Osteoblast (primary cell): ENCODE measurements around the gene RANBP3L. TPM values are rescaled to one million over a fixed set of nuclear protein-coding genes. Genes with fewer than 3 reads are reported as not detected.
"Not testable (repeated sequence)": the region's sequence is repeated elsewhere in the genome, so short reads cannot be mapped to it uniquely, and the experiment has no call there.

Source experiments
- DNase-seq: peaks from one replicate; pipeline ENCODE4 v3.0.0; 2011; ENCODE audit warnings: low spot score, mixed read lengths; ENCODE audit not compliant: insufficient read length; ENCODE audit errors: missing footprints
- H2AFZ ChIP-seq: 2 replicates; pipeline ENCODE4 v1.6.0; 2011; ENCODE audit warnings: mild to moderate bottlenecking, low read length
- H3K27ac ChIP-seq: 2 replicates; pipeline ENCODE4 v1.5.1; 2011; ENCODE audit warnings: mild to moderate bottlenecking, low read depth, low read length, moderate library complexity
- H3K27me3 ChIP-seq: 2 replicates; pipeline ENCODE4 v1.6.0; 2012; ENCODE audit warnings: mild to moderate bottlenecking, control low read depth, inconsistent platforms, low read length, moderate library complexity; ENCODE audit not compliant: insufficient read depth
- H3K36me3 ChIP-seq: 2 replicates; pipeline ENCODE4 v1.5.1; 2011; ENCODE audit warnings: mild to moderate bottlenecking, low read length, control low read depth, moderate library complexity; ENCODE audit not compliant: insufficient read depth
- H3K4me1 ChIP-seq: 2 replicates; pipeline ENCODE4 v1.5.1; 2011; ENCODE audit warnings: mild to moderate bottlenecking, low read length, control low read depth, moderate library complexity; ENCODE audit not compliant: insufficient read depth
- H3K4me2 ChIP-seq: 2 replicates; pipeline ENCODE4 v1.6.0; 2011; ENCODE audit warnings: mild to moderate bottlenecking, low read length; ENCODE audit not compliant: insufficient read depth
- H3K4me3 ChIP-seq: fragments of 200-600 bp; sonication (generic); 3 replicates; pipeline ENCODE4 v1.5.1; 2012; ENCODE audit warnings: mild to moderate bottlenecking, low read length, inconsistent platforms; ENCODE audit not compliant: insufficient read depth
- H3K79me2 ChIP-seq: 2 replicates; pipeline ENCODE4 v1.6.0; 2012; ENCODE audit warnings: mild to moderate bottlenecking, low read length, control low read depth, inconsistent platforms; ENCODE audit not compliant: insufficient read depth
- H3K9me3 ChIP-seq: 2 replicates; pipeline ENCODE4 v1.5.1; 2011; ENCODE audit warnings: low read depth, low read length, control low read depth
- H4K20me1 ChIP-seq: 2 replicates; pipeline ENCODE4 v1.6.0; 2012; ENCODE audit warnings: mild to moderate bottlenecking, low read length, control low read depth; ENCODE audit not compliant: insufficient read depth
- CTCF ChIP-seq: IDR thresholded peaks from 2 replicates; pipeline ENCODE4 v1.5.1; 2011; ENCODE audit warnings: mild to moderate bottlenecking, low read depth, low read length, moderate library complexity; ENCODE audit errors: extremely low read depth
- total RNA-seq: library from RNA; depleted of rRNA; stranded (reverse); fragments of >200 nt; gene quantifications from 2 replicates; pipeline ENCODE4 v1.2.3, GENCODE V29; 2012

RANBP3L gene
- total RNA-seq, 1 donor = 1.8 TPM

GRCh38 chr5:36337597-36337996 lies 35.9 kb upstream of the RANBP3L start:
- TF ChIP-seq CTCF = no peak
- H3K36me3 ChIP-seq = no peaks in the 10 kb centered on the region
- no peaks in the 10 kb centered on the region for H3K9me3 ChIP-seq
- no peak overlapping the region for H2AFZ ChIP-seq
- no peak overlapping the region for H3K27ac ChIP-seq
- H3K4me3 ChIP-seq = no peak overlapping the region
- peaks cover 4% of the 10 kb centered on the region for H3K27me3 ChIP-seq
- no peaks in the 10 kb centered on the region for H4K20me1 ChIP-seq
- no peak for DNase-seq
- H3K4me2 ChIP-seq = no peak overlapping the region
- H3K4me1 ChIP-seq = no peaks in the 10 kb centered on the region
- H3K79me2 ChIP-seq = no peaks in the 10 kb centered on the region

- H3K4me1 ChIP-seq = no peaks in the 10 kb centered on the region
- H3K9me3 ChIP-seq = no peaks in the 10 kb centered on the region
- H3K27ac ChIP-seq = no peak overlapping the region
- peak; percentile 59 for DNase-seq
- no peak for TF ChIP-seq CTCF
- H2AFZ ChIP-seq = no peak overlapping the region
- H3K36me3 ChIP-seq = no peaks in the 10 kb centered on the region
- H3K79me2 ChIP-seq = no peaks in the 10 kb centered on the region
- H4K20me1 ChIP-seq = no peaks in the 10 kb centered on the region
- H3K4me2 ChIP-seq = no peak overlapping the region
- no peaks in the 10 kb centered on the region for H3K27me3 ChIP-seq
- no peak overlapping the region for H3K4me3 ChIP-seq
Observed at GRCh38 chr5:36334315-36334714, 32.6 kb upstream of the RANBP3L start.

- not testable (repeated sequence) for H3K4me3 ChIP-seq, H3K79me2 ChIP-seq, H3K4me1 ChIP-seq, H3K27ac ChIP-seq, H3K4me2 ChIP-seq, H3K36me3 ChIP-seq, H3K9me3 ChIP-seq, H3K27me3 ChIP-seq, DNase-seq, H4K20me1 ChIP-seq, H2AFZ ChIP-seq
Observed at GRCh38 chr5:36332720-36333119, 31.0 kb upstream of the RANBP3L start.

GRCh38 chr5:36325196-36325595 lies 23.5 kb upstream of the RANBP3L start:
- Histone ChIP-seq H3K36me3 (no peaks in the 10 kb centered on the region), H3K4me3 (no peak overlapping the region), H3K9me3 (no peaks in the 10 kb centered on the region), H4K20me1 (no peaks in the 10 kb centered on the region), H3K27me3 (no peaks in the 10 kb centered on the region), H3K4me2 (no peak overlapping the region), H3K79me2 (no peaks in the 10 kb centered on the region), H3K4me1 (no peaks in the 10 kb centered on the region), H3K27ac (no peak overlapping the region), H2AFZ (no peak overlapping the region)
- no peak for DNase-seq
- TF ChIP-seq CTCF = no peak
